ENCODE results near the gene UBE2J2.

The UBE2J2 gene

DNA sequence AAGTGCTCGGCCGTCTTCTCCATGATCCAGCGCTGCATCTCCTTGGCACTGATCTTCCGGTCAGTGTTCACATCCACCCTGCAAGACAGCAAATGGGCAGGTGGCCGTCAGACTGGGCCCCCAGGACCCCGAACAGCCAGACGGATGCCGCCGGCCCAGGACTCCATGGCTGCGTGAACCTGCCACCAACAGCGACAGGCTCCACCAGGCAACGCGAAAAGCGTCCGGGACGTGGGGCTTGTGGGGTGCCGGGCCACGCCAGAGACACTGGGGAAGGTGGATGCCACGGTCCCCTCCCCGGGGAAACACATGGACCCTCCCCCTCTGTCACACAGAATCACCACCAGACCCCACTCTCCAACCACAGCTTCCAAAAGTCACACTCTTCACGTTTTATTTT is 49.8 kb downstream of the UBE2J2 start:
- DNase-seq = no peak

DNA sequence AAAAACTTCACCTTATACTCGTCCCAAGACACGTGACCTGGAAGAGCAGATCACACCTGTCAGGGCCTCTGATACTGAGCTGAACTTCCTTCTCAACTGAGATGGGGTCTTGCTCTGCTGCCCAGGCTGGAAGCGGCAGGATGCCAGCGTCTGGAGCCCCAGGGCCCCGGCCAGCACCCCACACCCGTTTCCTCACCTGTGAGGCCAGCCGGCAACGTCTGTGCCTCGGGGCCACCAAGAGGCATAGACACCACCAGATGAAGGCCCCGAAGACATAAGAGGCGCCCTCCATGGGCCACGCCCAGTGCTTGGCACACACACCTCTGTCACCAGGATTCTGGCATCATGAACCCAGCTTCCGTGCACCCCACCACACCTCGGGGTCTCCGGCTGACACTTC is 50.3 kb downstream of the UBE2J2 start:
- no peak for DNase-seq

DNA sequence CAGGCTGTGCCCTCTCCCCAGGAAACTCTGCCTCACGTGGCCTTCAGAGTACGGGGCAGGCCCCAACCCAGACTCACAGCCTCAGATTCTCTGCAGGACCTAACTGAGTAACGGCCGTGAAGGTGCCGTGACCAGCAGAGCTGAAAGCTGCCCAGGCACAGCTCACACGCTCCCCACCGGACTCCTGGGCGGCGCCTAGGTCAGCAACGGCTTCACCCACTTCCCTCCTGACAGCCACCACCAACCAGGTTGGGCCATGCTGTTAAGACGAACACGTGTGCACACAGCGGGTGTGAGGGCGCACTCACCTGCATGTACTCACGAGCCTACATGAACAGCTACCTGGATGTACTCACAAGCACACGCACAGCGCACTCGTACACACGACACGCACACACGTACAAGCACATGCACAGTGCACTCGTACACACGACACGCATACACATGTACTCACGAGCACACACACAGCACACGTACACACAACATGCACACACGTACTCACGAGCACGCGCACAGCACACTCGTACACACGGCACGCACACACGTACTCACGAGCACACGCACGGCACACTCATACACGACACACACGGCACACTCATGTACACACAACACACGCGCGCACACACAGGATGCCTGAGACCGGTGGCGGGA is 51.0 kb downstream of the UBE2J2 start:
- DNase-seq = no peak

DNA sequence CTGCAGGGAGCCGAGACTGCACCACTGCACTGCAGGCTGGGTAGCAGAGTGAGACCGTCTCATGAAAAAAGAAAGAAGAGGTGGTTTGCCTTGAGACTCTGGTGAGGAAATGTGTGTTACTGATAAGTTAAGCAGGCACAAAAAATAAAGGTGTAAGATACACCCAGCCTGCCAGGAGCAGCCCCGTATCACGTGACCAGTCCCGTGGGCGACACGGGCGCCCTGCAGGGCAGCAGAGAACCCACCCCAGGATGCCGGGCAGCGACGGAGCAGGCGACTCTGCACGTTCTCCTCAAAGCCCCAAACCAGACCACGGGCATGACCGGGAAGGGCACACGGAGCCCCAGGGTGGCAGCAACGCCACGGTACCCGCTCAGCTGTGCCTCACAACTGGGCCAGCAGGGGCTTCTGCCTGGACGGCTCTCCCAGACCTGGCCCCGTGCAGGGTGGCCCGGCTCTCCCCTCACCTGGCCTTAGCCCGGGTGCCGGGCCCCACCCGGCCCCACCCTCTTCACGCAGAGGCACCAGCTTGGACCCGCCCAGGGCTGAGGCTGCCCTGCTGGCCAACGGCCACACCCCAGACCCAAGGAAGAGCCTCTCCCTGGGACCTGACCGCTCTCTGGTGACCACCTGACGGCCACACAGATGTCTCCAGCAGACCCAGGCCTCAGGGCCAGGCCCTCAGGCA is 51.6 kb downstream of the UBE2J2 start:
- DNase-seq = no peak

DNA sequence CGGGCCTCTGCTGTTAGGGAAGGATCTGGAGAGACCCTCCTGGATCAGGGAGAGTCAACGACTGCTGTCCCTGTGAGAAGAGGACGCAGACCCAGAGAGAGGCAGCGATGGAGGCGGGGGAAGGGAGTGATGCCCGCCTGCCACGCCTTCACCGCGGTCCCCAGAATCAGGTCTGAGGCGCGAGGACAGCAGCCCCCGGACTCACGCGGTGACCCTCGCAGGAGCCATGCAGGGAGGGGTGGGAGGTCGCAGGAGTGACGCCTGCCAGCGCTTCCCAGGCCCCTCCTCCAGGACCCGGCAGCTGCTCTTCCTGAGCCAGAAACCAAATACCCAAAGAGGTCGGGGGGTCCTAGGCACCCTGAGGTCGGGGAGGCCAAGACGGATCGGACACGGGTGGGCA is 53.5 kb downstream of the UBE2J2 start:
- DNase-seq = no peak

DNA sequence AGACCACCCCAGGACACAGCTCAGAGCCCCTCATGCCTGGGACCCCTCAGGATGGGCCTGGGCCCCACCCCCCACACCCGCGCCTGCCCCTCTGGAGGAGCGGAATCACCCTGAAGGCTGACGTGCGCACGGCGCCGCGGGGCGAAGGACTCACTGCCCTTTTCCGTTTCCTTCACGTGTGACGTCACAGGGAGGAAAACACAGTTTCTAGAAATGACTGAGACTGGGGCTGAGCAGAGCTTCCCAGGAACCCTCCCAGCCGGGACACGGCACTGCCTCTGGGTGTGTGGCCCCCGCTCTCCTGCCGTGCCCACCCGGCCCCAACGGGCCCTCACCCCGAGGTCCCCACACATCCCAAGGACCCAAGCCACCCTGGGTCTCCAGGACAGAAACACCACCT is 54.3 kb downstream of the UBE2J2 start:
- DNase-seq = peak; percentile 65

DNA sequence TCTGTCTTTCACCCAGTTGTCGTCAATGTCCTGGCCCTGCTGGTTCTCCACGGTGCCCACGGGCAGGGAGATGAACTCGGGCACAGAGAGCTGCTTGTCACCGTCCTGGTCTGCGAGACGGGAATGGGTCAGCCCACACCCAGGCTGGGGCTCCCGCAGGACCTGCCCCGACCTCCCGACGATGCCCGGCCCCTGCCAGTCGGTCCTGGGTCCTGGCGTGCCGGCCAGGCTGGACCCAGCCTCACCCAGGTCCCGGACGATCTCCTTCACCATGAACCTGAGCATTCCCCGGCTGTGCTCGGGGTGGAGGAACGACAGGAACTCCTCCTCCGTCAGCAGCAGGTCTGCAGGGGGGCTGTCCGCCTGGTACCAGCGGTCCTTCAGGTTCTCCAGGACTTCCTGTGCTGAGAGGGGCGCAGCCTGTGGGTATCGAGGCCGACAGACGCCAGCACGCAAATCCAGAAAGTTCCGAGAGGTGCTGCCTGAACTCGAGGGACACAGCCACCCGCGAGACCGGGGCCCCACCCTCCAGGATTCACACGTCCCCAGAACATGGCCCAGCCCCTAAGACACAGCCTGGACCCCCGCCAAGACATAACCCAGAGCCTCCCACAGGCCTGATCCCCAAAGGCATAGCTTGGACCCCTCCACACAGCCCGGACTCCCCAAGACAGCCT is 55.0 kb downstream of the UBE2J2 start:
- DNase-seq = no peak

DNA sequence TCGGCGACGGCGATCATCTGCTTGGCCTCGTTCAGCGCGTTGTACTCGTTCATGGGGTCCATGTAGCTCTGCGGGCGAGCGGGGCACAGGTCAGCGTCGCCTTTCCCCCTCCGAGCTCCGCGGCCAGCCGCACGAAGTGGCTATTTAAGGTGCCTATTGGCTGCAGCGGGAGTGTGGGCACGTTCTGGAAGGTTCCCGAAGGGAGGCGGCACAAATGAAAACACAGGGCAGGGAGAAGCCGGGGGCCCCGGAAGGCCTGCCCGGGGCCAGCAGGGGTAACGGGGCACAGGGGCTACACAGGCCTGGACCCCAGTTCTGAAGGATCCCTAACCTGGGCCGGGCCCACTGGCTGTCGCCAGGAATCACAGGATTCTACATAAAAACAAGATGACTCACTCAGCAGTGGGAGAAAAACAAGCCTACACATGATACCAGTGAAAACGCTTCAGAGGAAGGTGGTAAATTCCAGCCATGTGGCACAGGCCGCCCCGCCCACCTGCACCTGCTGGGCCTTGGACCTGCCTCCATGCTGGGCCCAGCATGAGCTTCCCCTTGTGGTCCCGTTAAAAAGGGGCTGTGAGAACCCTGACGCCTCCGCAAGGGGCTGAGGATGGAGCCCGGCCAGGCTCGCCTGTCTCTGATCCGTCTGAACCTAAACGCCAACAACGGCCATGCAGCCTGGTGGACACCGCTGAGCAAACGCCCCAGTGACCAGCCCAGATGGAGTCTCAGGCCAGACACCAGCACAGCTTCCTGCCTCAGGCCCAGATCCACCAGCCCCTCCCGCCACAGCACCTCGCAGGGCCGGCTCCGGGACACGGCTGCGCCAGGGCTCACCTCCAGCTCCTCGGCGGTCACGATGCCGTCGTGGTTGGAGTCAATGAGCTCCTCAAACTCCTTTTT is 55.8 kb downstream of the UBE2J2 start:
- peak; percentile 67 for DNase-seq

DNA sequence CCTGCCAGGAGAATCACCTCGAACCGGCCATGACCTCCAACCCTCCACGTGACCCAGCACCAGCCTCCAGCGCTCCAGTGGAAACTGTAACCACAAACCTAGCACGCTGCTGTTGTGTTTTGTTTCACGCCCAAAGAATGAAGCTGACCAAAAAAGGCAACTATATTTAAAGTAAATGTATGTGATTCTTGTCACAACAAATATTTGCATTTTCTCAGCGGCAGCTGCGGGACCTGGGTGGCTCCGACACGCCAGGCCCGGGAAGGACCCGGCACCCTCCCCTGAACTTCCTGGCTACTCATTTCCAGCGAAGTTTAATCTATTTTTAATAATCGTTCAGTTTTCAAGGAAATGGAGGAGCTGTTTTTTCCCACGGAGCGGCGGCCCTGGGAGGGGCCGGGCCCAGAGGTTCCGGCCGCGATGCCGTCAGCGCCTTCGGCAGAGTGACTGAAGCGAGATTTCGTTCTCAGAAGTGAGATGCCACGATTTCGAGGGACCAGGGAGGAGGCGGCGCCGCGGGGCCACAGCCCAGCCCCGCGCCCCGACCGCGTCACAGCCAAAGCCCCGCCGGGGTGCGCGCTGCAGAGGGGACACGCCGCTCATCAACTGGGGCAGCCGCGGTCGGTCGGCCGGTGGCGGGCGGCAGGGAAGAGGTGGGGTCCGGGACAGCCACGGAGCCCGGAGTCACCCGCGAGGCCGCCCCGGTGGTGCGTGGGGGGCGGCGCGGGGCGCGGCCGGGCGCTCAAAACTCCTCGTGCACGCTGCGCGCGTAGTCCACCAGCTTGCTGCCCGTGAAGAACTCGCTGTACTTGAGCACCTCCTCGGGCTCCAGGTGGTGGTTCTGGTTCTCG is 56.7 kb downstream of the UBE2J2 start:
- peak; percentile 52 for DNase-seq

DNA sequence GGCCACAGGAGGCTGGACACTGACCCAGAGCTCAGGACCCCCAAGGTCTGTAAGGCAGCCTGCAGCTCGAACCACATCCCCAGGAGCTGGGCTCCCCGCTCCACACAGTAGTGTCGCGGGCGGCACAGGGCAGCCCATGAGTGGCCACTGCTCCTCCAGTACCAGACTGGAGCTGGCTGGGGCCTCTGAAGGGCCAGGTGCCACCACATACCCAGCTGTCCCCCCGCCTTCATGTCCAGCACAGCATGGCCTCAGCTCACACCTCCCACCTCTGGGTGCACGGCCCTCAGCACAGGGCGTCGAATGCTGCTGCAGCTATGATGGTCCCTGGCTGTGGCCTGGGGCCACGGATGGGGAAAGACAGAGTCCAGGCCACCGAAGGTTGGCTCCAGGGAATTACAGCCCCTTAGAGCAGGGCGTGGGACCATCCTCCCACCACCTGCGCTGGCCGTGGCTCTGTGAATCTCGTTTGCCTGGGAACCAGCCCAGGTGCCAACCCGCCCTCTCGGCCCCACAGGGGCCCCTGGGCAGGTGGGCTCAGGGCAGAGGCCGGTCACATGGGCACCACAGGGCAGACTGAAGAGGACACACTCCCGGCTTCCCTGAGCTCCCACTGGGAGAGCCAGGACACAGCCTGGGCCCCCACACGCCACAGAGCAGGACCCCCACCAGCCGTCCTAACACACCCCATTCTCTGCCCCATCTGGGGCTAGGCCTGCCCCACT is 57.6 kb downstream of the UBE2J2 start:
- DNase-seq = no peak

DNA sequence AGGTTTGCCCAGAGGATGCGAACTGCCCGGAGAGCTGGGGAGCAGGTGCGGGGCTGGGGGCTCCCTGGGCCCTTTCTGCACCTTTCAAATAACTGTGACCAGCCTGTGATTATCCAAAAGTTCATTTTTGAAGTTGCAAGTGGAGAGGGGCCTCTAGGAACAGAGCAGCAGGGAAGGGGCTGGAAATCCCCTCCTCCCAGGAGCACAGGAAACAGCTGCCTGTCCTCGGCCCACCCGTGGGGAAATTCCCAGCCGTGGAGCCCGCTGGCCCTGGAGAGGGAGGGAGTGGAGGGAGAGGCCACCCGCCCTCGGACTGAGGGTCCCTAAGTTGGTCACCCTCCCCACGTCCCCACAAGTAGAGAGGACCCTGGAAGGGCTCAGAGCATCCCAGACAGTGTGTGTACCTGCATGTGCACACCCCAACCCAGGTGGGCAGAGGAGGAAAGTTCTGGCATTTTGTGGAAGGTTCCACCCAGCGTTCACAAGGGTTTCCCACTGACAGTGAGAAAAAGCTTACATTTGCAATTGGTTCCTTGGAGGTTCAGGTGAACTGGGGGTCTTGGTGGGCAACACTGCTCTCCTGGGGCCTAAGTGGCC is 58.5 kb downstream of the UBE2J2 start:
- DNase-seq = no peak

DNA sequence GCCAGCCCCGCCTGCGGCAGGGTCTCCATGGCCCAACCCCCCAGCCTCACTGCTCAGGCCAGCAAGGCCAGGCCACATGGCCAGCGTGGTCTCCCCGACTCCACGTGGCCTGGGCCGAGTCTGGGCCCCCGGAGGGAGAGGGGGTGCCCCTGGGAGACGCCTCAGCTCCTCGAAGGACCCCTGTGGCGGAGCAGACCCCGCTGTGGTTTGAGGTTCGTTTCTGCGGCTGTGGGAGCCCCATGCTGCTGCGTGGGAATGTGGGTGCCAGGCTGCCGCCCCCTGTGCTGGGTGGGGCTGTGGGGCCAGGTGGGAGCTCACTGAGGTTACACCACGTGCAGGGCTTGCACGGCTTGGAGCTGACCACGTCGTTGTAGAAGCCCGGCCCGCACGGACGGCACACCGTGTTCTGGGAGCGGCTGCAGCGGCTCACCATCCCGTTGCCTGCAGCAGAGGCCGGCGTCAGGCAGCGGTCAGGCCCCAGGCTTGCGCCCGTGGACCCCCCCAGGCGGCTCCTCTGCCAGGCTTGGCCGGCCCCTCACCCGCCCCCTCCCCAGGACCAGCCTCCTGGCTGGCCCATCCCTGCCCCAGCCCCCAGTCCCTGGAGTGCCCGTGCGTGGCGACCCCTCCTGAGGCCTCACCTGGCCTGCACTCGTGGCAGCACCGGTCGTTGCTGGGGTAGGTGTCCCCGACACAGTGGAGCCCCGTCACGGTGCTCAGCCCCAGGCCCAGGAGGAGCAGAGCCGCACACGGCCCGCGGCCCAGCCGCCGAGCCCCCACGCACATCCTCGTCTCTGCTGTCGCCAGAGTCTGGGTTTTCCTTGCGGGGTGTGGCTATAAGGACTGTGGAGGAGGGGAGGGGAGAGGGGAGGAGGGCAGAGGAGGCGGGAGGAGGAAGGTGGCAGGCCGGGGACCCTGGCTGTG is 60.0 kb downstream of the UBE2J2 start, which contains the start of gene TNFRSF4:
TNFRSF4 (minus strand) TSS at position 809 of the 921 bp plus-strand sequence; CDS start at position 783, 26 bp downstream.
- peak; percentile 66 for DNase-seq

DNA sequence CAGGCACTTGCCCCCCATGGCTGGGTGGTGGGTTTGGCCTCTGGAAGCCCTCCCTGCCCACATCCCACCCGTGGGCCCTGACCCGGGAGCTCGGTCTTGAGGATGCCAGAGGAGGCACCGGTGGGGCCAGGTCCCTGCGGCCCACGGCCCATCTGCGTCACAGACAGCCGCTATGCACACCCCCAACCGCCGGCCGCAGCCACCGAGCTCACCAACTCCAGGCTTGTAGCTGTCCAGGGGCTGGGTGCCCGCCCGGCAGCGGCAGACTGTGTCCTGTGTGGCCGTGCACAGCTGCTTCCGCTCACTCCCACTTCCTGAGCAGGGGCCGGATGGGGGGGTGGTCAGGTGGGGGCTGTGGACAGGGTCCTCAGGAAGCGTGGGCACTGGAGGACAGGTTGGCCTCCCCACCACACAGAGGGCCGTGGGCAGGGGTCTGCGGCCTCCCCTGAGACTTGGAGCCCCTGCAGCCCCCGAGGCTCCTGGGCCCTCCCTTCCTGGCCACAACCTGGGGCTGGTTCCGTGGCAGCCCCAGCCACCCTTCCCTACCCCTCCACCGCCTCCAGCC is 60.8 kb downstream of the UBE2J2 start:
- DNase-seq = peak; percentile 58

DNA sequence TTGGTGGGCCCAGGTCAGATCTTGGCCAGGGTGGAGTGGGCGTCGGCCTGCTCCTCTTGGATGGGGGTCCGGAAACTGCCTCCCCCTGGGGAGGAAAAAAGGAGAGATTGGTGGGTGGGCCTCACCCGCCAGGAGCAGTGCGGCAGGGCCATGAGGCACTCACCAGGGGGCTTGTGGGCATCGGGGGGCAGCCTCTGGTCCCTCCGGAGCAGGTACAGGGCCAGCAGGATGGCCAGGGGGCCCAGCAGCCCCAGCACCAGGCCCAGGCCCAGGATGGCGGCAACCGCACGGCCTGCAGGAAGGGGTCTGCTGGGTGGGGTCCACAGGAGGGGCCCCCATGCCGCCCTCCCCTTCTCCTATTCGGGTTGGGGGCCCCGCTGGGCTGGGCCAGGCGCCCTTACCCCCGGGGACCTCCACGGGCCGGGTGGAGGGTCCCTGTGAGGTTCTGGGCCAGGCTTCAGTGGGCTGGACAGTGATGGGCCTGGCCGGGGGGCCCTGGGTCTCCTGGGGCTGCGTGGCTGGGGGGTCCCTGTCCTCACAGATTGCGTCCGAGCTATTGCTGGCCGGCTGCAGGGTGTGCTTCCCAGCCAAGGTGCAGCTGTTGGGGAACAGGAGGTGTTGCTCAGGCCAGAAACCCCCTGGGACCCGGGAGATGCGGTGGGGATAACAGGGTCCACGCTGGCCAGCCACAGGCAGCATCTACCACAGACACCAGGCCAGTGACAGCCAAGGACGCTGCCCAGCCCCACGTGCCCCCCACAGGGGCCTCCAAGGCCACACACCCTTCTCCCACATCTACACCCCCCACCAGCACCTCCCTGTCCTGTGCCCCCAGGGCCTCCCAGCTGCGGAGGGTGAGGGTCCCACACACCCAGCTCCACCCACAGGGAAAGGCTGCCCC is 61.9 kb downstream of the UBE2J2 start:
- DNase-seq = peak; percentile 5

DNA sequence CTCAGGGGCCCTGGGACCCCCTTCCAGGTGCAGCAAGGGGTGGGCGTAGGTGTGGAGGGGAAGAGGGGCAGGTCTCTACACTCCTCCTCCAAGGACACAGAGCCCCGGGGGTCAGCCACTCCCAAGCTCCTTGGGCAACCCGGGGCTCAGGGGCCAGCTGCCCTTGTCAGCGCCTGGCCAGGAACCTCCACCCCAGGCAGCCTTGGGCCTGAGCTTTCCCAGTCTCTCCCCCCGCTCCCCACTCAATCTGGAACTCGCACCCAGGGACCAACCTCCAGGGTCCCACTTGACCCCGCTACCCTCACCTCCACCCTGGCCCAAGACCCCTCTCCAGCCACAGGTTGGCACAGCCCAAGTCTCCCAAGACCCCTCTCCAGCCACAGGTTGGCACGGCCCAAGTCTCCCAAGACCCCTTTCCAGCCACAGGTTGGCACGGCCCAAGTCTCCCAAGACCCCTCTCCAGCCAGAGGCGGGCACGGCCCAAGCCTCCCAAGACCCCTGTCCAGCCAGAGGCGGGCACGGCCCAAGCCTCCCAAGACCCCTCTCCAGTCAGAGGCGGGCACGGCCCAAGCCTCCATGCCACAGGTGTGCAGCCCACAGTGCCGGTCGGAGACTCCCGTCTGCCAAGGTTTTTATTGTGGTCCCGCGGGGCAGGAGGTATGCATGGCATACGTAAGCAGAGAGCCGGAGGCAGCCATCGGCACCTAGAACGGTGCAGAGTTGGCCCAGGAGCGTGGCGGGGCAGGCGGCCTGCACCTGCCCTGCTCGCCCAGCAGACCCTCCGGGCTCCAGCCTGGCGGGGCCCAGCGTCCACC is 62.7 kb downstream of the UBE2J2 start:
- peak; percentile 5 for DNase-seq

DNA sequence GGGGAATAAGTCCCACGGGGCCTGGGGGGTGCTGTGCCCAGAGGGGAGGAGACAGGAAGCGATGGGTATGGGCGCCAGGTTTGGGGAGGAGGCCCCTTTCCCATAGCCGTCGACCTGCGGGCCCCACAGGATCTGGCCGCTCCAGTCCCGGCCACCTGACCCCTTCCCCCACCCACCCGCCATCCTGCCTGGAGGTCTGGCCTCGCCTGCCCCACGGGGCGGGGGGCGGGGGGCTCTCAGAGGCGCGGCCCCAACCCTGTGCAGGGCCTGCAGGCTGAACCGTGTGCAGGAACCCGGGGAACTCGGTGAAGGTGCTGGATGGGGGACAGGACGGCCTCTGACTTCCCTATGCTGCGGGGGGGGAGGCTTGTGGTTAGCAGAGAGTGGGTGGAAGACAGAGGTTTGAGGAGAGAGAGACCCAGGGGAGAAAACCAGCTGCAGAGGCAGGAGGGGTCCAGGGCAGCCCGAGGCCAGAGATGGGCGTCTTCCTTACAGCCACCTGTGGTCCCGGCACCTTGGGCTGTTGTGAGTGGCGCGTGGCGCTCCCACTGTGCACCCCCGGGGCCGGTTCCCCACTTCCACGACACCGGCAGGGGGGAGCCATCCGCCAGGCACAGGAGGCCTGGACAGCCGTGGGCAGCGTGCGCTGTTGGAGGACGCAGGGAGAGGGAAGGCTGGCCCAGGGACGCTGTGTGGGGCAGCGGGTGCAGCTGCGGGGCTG is 64.8 kb downstream of the UBE2J2 start:
- peak; percentile 69 for DNase-seq

DNA sequence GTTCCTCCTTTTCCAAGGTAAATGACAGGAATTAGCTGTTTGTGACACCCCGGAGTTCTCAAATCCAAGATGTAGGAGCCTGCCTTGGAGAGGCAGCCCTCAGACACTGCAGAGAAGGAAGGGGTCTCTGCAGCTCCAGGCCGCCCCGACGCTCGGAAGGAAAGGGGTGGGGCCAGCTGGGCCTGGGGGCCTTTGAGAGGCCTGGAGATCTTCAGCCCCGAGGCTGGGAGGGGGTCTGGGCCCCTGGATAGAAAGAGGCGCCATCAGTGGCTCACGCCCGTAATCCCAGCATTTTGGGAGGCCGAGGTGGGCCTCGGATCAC is 66.1 kb downstream of the UBE2J2 start:
- no peak for DNase-seq
